HCT116 (cell line): Measurements from ENCODE around the gene KRT6A. TPM values are rescaled to one million over a fixed set of nuclear protein-coding genes. Genes with fewer than 3 reads are reported as not detected.

Experiments
- ATAC-seq: fragments of 200-7000 bp; cut with Tn5 transposase; 2 replicates; pipeline ENCODE4 v1.9.1; 2020; ENCODE audit warnings: mild to moderate bottlenecking, moderate library complexity
- BruUV-seq: library from RNA; stranded (reverse); fragments of 400-500 nt; replicated peaks from 2 replicates; lab custom pipeline; 2021; lab: Mats Ljungman, UMichigan
- CTCF ChIA-PET: fragments of 300-600 bp; sonication (Branson Sonifier 250); formaldehyde crosslinking; loops from one replicate; lab custom pipeline; 2021; ENCODE audit warnings: antibody characterized with exemption; lab: Charles Lee
- POLR2A ChIA-PET: fragments of 300-600, 350-600 bp; sonication (Branson Sonifier 250); formaldehyde crosslinking; loops from one replicate; lab custom pipeline; 2021; ENCODE audit warnings: antibody characterized with exemption; lab: Charles Lee
- RAD21 ChIA-PET, 2 experiments: fragments of 300-600 bp; sonication (Branson Sonifier 250); formaldehyde crosslinking; loops; one replicate each; lab custom pipeline; 2023; ENCODE audit warnings: low total read pairs in 2 of 2; ENCODE audit not compliant: uncharacterized antibody in 2 of 2, unreplicated experiment in 2 of 2, low non-redundant PET in 1 of 2; lab: Charles Lee
- DNase-seq: peaks from one replicate; pipeline ENCODE4 v3.0.0-alpha.2; 2010; ENCODE audit warnings: low read depth, low spot score
- H2AFZ ChIP-seq: fragments of 200-600 bp; shearing (Covaris generic), sonication (generic); 2 replicates; pipeline ENCODE4 v1.6.1; 2017; ENCODE audit warnings: low read depth, mixed run types, mixed read lengths, antibody characterized with exemption, low read length; ENCODE audit not compliant: poor library complexity, severe bottlenecking
- H3K27ac ChIP-seq: 2 replicates; pipeline ENCODE4 v1.5.1; 2012; ENCODE audit warnings: low read depth, low read length
- H3K27me3 ChIP-seq: fragments of 200-600 bp; sonication (generic); 2 replicates; pipeline ENCODE4 v1.6.1; 2016; ENCODE audit warnings: mixed run types, low read length, mixed read lengths; ENCODE audit not compliant: insufficient read depth
- H3K36me3 ChIP-seq, 2 experiments: fragments of 200-500 bp in 1 of 2; fragments of 200-600 bp in 1 of 2; sonication (Bioruptor generic) in 1 of 2; sonication (generic) in 1 of 2; 2 replicates each; pipeline versions ENCODE4 v1.5.1 to v1.6.1; 2014 to 2016; ENCODE audit warnings: low read length in 2 of 2, inconsistent platforms in 1 of 2, mixed read lengths in 1 of 2, mixed run types in 1 of 2; ENCODE audit not compliant: insufficient read depth in 2 of 2, control insufficient read depth in 1 of 2
- H3K4me1 ChIP-seq, 2 experiments: fragments of 200-600 bp in 1 of 2; sonication (generic) in 1 of 2; 2 replicates each; pipeline versions ENCODE4 v1.5.1 to v1.6.1; 2012 to 2017; ENCODE audit warnings: low read length in 2 of 2, inconsistent platforms in 1 of 2, mild to moderate bottlenecking in 1 of 2, mixed read lengths in 1 of 2, mixed run types in 1 of 2, moderate library complexity in 1 of 2; ENCODE audit not compliant: insufficient read depth in 2 of 2, control insufficient read depth in 1 of 2
- H3K4me2 ChIP-seq: fragments of 200-600 bp; sonication (generic); 2 replicates; pipeline ENCODE4 v1.6.1; 2017; ENCODE audit warnings: mixed run types, low read length, mixed read lengths
- H3K4me3 ChIP-seq, 2 experiments: fragments of 200-600 bp in 1 of 2; sonication (generic) in 1 of 2; replicated peaks in 1 of 2; 2 replicates each; pipeline ENCODE4 v1.5.1; 2011 to 2016; ENCODE audit warnings: low read length in 2 of 2, control low read depth in 1 of 2, low read depth in 1 of 2, mild to moderate bottlenecking in 1 of 2, mixed read lengths in 1 of 2, mixed run types in 1 of 2
- H3K79me2 ChIP-seq: fragments of 200-600 bp; sonication (generic); 2 replicates; pipeline ENCODE4 v1.6.1; 2017; ENCODE audit warnings: mild to moderate bottlenecking, mixed run types, low read length, moderate library complexity, mixed read lengths; ENCODE audit not compliant: insufficient read depth
- H3K9ac ChIP-seq: fragments of 200-600 bp; sonication (generic); 2 replicates; pipeline ENCODE4 v1.6.1; 2016; ENCODE audit warnings: low read length, mixed read lengths
- H3K9me2 ChIP-seq: fragments of 200-600 bp; sonication (generic), shearing (Covaris generic); 2 replicates; pipeline ENCODE4 v1.6.1; 2017; ENCODE audit warnings: mixed run types, mild to moderate bottlenecking, moderate library complexity; ENCODE audit not compliant: insufficient read depth
- H3K9me3 ChIP-seq, 2 experiments: fragments of 200-500 bp in 1 of 2; fragments of 200-600 bp in 1 of 2; sonication (Bioruptor generic) in 1 of 2; sonication (generic) in 1 of 2; 2 replicates each; pipeline ENCODE4 v1.6.1; 2014 to 2017; ENCODE audit warnings: low read length in 2 of 2, mixed read lengths in 2 of 2, inconsistent platforms in 1 of 2, low read depth in 1 of 2, mild to moderate bottlenecking in 1 of 2, mixed run types in 1 of 2, moderate library complexity in 1 of 2; ENCODE audit not compliant: control insufficient read depth in 1 of 2, insufficient read depth in 1 of 2
- H4K20me1 ChIP-seq: fragments of 200-600 bp; sonication (generic), shearing (Covaris generic); 2 replicates; pipeline ENCODE4 v1.6.1; 2017; ENCODE audit warnings: mixed run types, mild to moderate bottlenecking, moderate library complexity; ENCODE audit not compliant: insufficient read depth
- EZH2 ChIP-seq: fragments of 200-600 bp; sonication (generic); IDR thresholded peaks from 2 replicates; pipeline ENCODE4 v1.6.1; 2017; ENCODE audit warnings: antibody characterized with exemption, mixed run types
- EZH2phosphoT487 ChIP-seq: fragments of 200-600 bp; IDR thresholded peaks from 2 replicates; pipeline ENCODE4 v1.6.1; 2018; ENCODE audit warnings: antibody characterized with exemption, borderline replicate concordance
- POLR2AphosphoS5 ChIP-seq: IDR thresholded peaks from 2 replicates; pipeline ENCODE4 v1.6.1; 2011; ENCODE audit warnings: mild to moderate bottlenecking, low read depth, low read length, moderate library complexity
- SIN3A ChIP-seq: IDR thresholded peaks from 2 replicates; pipeline ENCODE4 v1.6.1; 2012; ENCODE audit warnings: low read depth
- YY1 ChIP-seq: IDR thresholded peaks from 2 replicates; pipeline ENCODE4 v1.6.1; 2011; ENCODE audit warnings: low read length, low read depth, moderate library complexity, mild to moderate bottlenecking; ENCODE audit not compliant: insufficient replicate concordance; ENCODE audit errors: extremely low read depth
- intact Hi-C: fragments of 100-400 bp; cut with micrococcal nuclease; formaldehyde crosslinking; loops from 2 replicates; pipeline ENCODE4 v1.10.0; 2022
- total RNA-seq: library from RNA; stranded (reverse); gene quantifications from one replicate; pipeline ENCODE4 v1.2.1, GENCODE V29; 2021; ENCODE audit not compliant: unreplicated experiment
- TF ChIP-seq, protein P1 (sequence below): IDR thresholded peaks from 2 replicates; pipeline ENCODE4 v1.6.1; 2011; ENCODE audit warnings: mild to moderate bottlenecking, low read length, moderate library complexity; ENCODE audit not compliant: insufficient replicate concordance; ENCODE audit errors: extremely low read depth
- TF ChIP-seq, protein P2 (sequence below): IDR thresholded peaks from 2 replicates; pipeline ENCODE4 v1.6.1; 2012; ENCODE audit warnings: low read depth
- TF ChIP-seq, protein P3 (sequence below), 3 experiments: fragments of 200-600 bp in 1 of 3; sonication (generic) in 1 of 3; IDR thresholded peaks in 2 of 3; conservative IDR thresholded peaks in 1 of 3; 2 replicates each; pipeline ENCODE4 v1.5.1; 2012 to 2017; ENCODE audit warnings: low read depth in 2 of 3, low read length in 2 of 3, antibody characterized with exemption in 1 of 3, borderline replicate concordance in 1 of 3, control low read depth in 1 of 3, mild to moderate bottlenecking in 1 of 3, mixed read lengths in 1 of 3, mixed run types in 1 of 3, moderate library complexity in 1 of 3; ENCODE audit not compliant: insufficient read depth in 1 of 3

Gene KRT6A
- total RNA-seq, 1 experiment from 2014 or later = 0.66 TPM

DNA sequence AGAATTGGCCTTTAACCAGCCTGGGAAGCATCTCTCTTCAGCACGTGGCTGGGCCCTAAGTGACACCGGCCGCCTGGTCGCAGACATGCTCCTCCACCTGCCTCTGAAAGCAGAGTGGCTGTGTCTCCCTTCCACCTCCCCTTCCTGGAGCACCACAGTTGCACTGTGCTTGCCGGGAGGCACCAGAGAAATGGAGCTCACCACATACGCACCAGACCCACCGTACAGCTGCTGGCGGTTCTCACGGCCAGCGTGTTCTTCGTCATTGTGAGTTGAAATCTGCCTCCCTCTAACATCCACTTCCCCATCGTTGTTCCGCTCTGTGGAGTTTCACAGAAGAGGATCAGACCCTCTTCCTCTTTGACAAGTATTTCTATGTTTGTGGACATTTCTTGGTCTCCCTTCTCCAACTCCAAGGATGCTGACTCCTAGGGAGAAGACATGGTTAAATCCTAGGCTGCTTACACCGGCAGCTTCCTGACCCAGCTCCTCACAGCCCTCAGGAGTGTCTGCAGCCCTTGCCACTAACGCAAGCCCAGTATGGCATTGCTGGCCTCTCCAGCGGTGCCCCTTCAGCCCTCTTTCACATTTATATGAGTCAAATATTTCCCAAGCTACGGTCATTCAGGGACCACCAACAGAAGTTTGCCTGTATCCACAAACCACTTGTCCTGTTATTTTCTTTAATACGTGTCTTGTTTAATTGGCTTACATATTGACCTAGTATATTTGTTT is 38.7 kb upstream of the KRT6A start:
- no peak for ATAC-seq
- Histone ChIP-seq H3K4me2 (no peak overlapping the region), H3K9me2 (no peaks in the 10 kb centered on the region), H2AFZ (no peak overlapping the region), H3K4me3 (no peak overlapping the region), H3K9me3 (no peaks in the 10 kb centered on the region), H4K20me1 (no peaks in the 10 kb centered on the region), H3K4me1 (no peaks in the 10 kb centered on the region), H3K9ac (no peak overlapping the region), H3K79me2 (no peaks in the 10 kb centered on the region), H3K36me3 (no peaks in the 10 kb centered on the region), H3K27ac (no peak overlapping the region), H3K27me3 (no peaks in the 10 kb centered on the region)
- POLR2A ChIA-PET = no interaction called here
- TF ChIP-seq, protein P1, sequence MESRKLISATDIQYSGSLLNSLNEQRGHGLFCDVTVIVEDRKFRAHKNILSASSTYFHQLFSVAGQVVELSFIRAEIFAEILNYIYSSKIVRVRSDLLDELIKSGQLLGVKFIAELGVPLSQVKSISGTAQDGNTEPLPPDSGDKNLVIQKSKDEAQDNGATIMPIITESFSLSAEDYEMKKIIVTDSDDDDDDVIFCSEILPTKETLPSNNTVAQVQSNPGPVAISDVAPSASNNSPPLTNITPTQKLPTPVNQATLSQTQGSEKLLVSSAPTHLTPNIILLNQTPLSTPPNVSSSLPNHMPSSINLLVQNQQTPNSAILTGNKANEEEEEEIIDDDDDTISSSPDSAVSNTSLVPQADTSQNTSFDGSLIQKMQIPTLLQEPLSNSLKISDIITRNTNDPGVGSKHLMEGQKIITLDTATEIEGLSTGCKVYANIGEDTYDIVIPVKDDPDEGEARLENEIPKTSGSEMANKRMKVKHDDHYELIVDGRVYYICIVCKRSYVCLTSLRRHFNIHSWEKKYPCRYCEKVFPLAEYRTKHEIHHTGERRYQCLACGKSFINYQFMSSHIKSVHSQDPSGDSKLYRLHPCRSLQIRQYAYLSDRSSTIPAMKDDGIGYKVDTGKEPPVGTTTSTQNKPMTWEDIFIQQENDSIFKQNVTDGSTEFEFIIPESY = no peak
- TF ChIP-seq EZH2 (no peak), SIN3A (no peak), EZH2phosphoT487 (no peak), POLR2AphosphoS5 (no peak), YY1 (no peak)
- TF ChIP-seq, protein P2, sequence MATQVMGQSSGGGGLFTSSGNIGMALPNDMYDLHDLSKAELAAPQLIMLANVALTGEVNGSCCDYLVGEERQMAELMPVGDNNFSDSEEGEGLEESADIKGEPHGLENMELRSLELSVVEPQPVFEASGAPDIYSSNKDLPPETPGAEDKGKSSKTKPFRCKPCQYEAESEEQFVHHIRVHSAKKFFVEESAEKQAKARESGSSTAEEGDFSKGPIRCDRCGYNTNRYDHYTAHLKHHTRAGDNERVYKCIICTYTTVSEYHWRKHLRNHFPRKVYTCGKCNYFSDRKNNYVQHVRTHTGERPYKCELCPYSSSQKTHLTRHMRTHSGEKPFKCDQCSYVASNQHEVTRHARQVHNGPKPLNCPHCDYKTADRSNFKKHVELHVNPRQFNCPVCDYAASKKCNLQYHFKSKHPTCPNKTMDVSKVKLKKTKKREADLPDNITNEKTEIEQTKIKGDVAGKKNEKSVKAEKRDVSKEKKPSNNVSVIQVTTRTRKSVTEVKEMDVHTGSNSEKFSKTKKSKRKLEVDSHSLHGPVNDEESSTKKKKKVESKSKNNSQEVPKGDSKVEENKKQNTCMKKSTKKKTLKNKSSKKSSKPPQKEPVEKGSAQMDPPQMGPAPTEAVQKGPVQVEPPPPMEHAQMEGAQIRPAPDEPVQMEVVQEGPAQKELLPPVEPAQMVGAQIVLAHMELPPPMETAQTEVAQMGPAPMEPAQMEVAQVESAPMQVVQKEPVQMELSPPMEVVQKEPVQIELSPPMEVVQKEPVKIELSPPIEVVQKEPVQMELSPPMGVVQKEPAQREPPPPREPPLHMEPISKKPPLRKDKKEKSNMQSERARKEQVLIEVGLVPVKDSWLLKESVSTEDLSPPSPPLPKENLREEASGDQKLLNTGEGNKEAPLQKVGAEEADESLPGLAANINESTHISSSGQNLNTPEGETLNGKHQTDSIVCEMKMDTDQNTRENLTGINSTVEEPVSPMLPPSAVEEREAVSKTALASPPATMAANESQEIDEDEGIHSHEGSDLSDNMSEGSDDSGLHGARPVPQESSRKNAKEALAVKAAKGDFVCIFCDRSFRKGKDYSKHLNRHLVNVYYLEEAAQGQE = no peak
- TF ChIP-seq, protein P3, sequence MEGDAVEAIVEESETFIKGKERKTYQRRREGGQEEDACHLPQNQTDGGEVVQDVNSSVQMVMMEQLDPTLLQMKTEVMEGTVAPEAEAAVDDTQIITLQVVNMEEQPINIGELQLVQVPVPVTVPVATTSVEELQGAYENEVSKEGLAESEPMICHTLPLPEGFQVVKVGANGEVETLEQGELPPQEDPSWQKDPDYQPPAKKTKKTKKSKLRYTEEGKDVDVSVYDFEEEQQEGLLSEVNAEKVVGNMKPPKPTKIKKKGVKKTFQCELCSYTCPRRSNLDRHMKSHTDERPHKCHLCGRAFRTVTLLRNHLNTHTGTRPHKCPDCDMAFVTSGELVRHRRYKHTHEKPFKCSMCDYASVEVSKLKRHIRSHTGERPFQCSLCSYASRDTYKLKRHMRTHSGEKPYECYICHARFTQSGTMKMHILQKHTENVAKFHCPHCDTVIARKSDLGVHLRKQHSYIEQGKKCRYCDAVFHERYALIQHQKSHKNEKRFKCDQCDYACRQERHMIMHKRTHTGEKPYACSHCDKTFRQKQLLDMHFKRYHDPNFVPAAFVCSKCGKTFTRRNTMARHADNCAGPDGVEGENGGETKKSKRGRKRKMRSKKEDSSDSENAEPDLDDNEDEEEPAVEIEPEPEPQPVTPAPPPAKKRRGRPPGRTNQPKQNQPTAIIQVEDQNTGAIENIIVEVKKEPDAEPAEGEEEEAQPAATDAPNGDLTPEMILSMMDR (IDR thresholded peaks at IDR 0.05 in 2 of 3, conservative IDR thresholded peaks at IDR 0.05 in 1 of 3; ENCODE audit: borderline replicate concordance in 1 of 3, insufficient read depth in 1 of 3, low read depth in 2 of 3, low read length in 2 of 3) = no peak
- CTCF ChIA-PET = no interaction called here
- intact Hi-C loops = no loop called here
- DNase-seq = no peak
- RAD21 ChIA-PET = no interaction called here
- BruUV-seq = no TSS peak
